Endometrial microvascular endothelial cells (primary cell): ENCODE measurements around the gene ABTB1. TPM values are rescaled to one million over a fixed set of nuclear protein-coding genes. Genes with fewer than 3 reads are reported as not detected.

Experiments
- in situ Hi-C: cut with HindIII; loops from 2 replicates; pipeline ENCODE4 v1.10.0; 2017; ENCODE audit warnings: low sequenced_read_pairs, low pct_unique_long_range_greater_than_20kb; ENCODE audit errors: inconsistent ontology term
- total RNA-seq: library from RNA; depleted of rRNA; stranded (reverse); fragments of >200 nt; gene quantifications from one replicate; pipeline ENCODE4 v1.2.3, GENCODE V29; 2015; ENCODE audit errors: inconsistent ontology term

The ABTB1 gene
- total RNA-seq, 1 donor from 2014 or later = 6.4 TPM

- in situ Hi-C loops = no loop called here
Observed at GRCh38 chr3:127712881-127713771, 40.4 kb downstream of the ABTB1 start.

GRCh38 chr3:127714125-127714571 lies 41.4 kb downstream of the ABTB1 start:
- in situ Hi-C loops = no loop called here

GRCh38 chr3:127714866-127715265 lies 42.1 kb downstream of the ABTB1 start:
- in situ Hi-C loops = no loop called here

- in situ Hi-C loops = no loop called here
Observed at GRCh38 chr3:127715532-127715931, 42.8 kb downstream of the ABTB1 start.

GRCh38 chr3:127716384-127716783 lies 43.6 kb downstream of the ABTB1 start:
- in situ Hi-C loops = no loop called here

- in situ Hi-C loops = no loop called here
Observed at GRCh38 chr3:127717357-127718244, 44.8 kb downstream of the ABTB1 start.

GRCh38 chr3:127718245-127718915 lies 45.6 kb downstream of the ABTB1 start:
- in situ Hi-C loops = no loop called here

GRCh38 chr3:127718916-127719290 lies 46.2 kb downstream of the ABTB1 start:
- in situ Hi-C loops = no loop called here

- in situ Hi-C loops = no loop called here
Observed at GRCh38 chr3:127719369-127719768, 46.6 kb downstream of the ABTB1 start.

GRCh38 chr3:127720161-127720823 lies 47.5 kb downstream of the ABTB1 start:
- in situ Hi-C loops = no loop called here

GRCh38 chr3:127720985-127721935 lies 48.5 kb downstream of the ABTB1 start:
- in situ Hi-C loops = no loop called here

- in situ Hi-C loops = no loop called here
Observed at GRCh38 chr3:127722091-127722784, 49.5 kb downstream of the ABTB1 start.

- in situ Hi-C loops = no loop called here
Observed at GRCh38 chr3:127723011-127723567, 50.3 kb downstream of the ABTB1 start.

- in situ Hi-C loops = no loop called here
Observed at GRCh38 chr3:127726894-127727293, 54.1 kb downstream of the ABTB1 start.

GRCh38 chr3:127728417-127729015 lies 55.8 kb downstream of the ABTB1 start:
- in situ Hi-C loops = no loop called here

GRCh38 chr3:127729556-127730056 lies 56.9 kb downstream of the ABTB1 start:
- in situ Hi-C loops = no loop called here
